ENCODE results near the gene DYNC1LI1. TPM values are rescaled to one million over a fixed set of nuclear protein-coding genes. Genes with fewer than 3 reads are reported as not detected.

The DYNC1LI1 gene
- polyA plus RNA-seq, 1 of the 3 experiments (the other 2 are of a cell fraction), result 15.4 TPM

DNA sequence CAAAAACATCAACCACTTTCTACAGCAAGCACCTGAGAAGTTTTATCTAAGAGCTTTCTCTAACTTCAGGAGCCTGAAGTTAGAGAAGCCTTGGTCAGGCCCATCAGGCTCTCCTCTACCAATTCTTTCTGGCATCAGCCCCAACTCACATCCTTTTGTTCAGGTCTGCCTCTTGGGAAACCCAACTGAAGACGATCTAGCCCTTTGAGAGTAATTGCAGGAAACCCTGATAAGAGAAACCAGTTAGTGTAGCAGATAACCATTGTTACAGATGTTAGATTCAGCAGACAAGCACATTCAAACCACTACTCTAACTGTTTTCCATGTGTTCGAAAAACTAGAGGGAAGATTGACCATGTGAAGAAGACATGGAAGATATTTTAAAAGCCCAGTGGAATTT lies 27.0 kb upstream of the DYNC1LI1 start:
- H3K4me3 ChIP-seq (ENCODE audit: low read depth in 2 of 2, low read length in 1 of 2), result no peak overlapping the region
- no peak overlapping the region for H3K4me2 ChIP-seq
- CTCF ChIA-PET, result no interaction called here
- H3K36me3 ChIP-seq (replicated peaks in 1 of 2; ENCODE audit: control insufficient read depth in 1 of 2, insufficient read depth in 2 of 2, low read length in 1 of 2), result no peaks in the 10 kb centered on the region
- no peaks in the 10 kb centered on the region for H3K27me3 ChIP-seq (ENCODE audit: insufficient read depth)
- no peak overlapping the region for H3K9ac ChIP-seq
- no peak overlapping the region for H2AFZ ChIP-seq (ENCODE audit: low read depth)
- H3K27ac ChIP-seq (ENCODE audit: low read depth in 2 of 2, low read length in 1 of 2), result no peak overlapping the region
- no peaks in the 10 kb centered on the region for H3K79me2 ChIP-seq (ENCODE audit: insufficient read depth)
- no peak for TF ChIP-seq RCOR1 (IDR thresholded peaks at IDR 0.05; ENCODE audit: low read length)
- TF ChIP-seq, protein P1, sequence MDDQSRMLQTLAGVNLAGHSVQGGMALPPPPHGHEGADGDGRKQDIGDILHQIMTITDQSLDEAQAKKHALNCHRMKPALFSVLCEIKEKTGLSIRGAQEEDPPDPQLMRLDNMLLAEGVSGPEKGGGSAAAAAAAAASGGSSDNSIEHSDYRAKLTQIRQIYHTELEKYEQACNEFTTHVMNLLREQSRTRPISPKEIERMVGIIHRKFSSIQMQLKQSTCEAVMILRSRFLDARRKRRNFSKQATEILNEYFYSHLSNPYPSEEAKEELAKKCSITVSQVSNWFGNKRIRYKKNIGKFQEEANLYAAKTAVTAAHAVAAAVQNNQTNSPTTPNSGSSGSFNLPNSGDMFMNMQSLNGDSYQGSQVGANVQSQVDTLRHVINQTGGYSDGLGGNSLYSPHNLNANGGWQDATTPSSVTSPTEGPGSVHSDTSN (IDR thresholded peaks at IDR 0.05), result no peak
- no peak for TF ChIP-seq RFX5 (IDR thresholded peaks at IDR 0.05; ENCODE audit: low read length)
- no peak for TF ChIP-seq MEF2A (IDR thresholded peaks at IDR 0.05; ENCODE audit: borderline replicate concordance, low read depth)
- no peak for TF ChIP-seq REST (IDR thresholded peaks at IDR 0.05; ENCODE audit: low read depth, low read length)
- TF ChIP-seq MXI1 (IDR thresholded peaks at IDR 0.05; ENCODE audit: low read depth, low read length), result no peak
- no peak for TF ChIP-seq TCF12 (IDR thresholded peaks at IDR 0.05)
- no peak for TF ChIP-seq CHD2 (IDR thresholded peaks at IDR 0.05; ENCODE audit: low read length, partially characterized antibody)
- TF ChIP-seq GATA2 (CRISPR knock-in tag; IDR thresholded peaks at IDR 0.05), result no peak
- TF ChIP-seq SMC3 (IDR thresholded peaks at IDR 0.05; ENCODE audit: low read depth, low read length), result no peak
- no peak for TF ChIP-seq TAF1 (IDR thresholded peaks at IDR 0.05; ENCODE audit: borderline replicate concordance, low read depth, low read length)
- TF ChIP-seq MAX (IDR thresholded peaks at IDR 0.05; ENCODE audit: low read depth), result no peak
- TF ChIP-seq USF2 (IDR thresholded peaks at IDR 0.05; ENCODE audit: borderline replicate concordance, low read depth, low read length), result no peak
- TF ChIP-seq NFIC (IDR thresholded peaks at IDR 0.05; ENCODE audit: borderline replicate concordance), result no peak
- TF ChIP-seq EP300 (IDR thresholded peaks at IDR 0.05; ENCODE audit: borderline replicate concordance in 1 of 2, low read depth in 1 of 2, low read length in 1 of 2), result no peak
- no peak for TF ChIP-seq FOXM1 (IDR thresholded peaks at IDR 0.05; ENCODE audit: low read depth)
- TF ChIP-seq YY1 (IDR thresholded peaks at IDR 0.05; ENCODE audit: low read depth), result no peak
- TF ChIP-seq FOSL2 (IDR thresholded peaks at IDR 0.05; ENCODE audit: borderline replicate concordance, low read depth), result no peak
- H4K20me1 ChIP-seq (ENCODE audit: insufficient read depth), result no peaks in the 10 kb centered on the region
- no peak for DNase-seq
- H3K9me3 ChIP-seq, result no peaks in the 10 kb centered on the region
- H3F3A ChIP-seq (replicated peaks; ENCODE audit: insufficient read depth), result no peaks in the 10 kb centered on the region
- WGBS (ENCODE audit: low lambda C conversion rate), result 59% methylated on average over 2 of the region's 2 CpGs
- POLR2A ChIA-PET, result no interaction called here
- no peaks in the 10 kb centered on the region for H3K9me2 ChIP-seq
- no peaks in the 10 kb centered on the region for H3K4me1 ChIP-seq (ENCODE audit: control insufficient read depth in 1 of 2, insufficient read depth in 2 of 2, low read depth in 1 of 2, low read length in 1 of 2)

Data from SK-N-SH (cell line).